ENCODE measurements around the gene HOXB8.

- peak; percentile 6 for TF ChIP-seq EZH2 (IDR thresholded peaks at IDR 0.05; ENCODE audit: borderline replicate concordance)
- no peak for TF ChIP-seq CTCF (IDR thresholded peaks at IDR 0.05; ENCODE audit: poor library complexity)
- no peak for TF ChIP-seq EZH2phosphoT487 (IDR thresholded peaks at IDR 0.05; ENCODE audit: low read depth, severe bottlenecking, unreplicated experiment)
Observed at GRCh38 chr17:48630009-48630924, 15.2 kb upstream of the HOXB8 start.

All from hepatocyte (in vitro differentiated cells).